Measurements from ENCODE around the gene BCAS3.

- TF ChIP-seq CTCF (IDR thresholded peaks at IDR 0.05; ENCODE audit: insufficient read depth, low read depth, low read length) (no peak), EZH2 (IDR thresholded peaks at IDR 0.05; ENCODE audit: insufficient read depth, low read length) (no peak)
Observed at GRCh38 chr17:61063528-61063927, 385.9 kb downstream of the BCAS3 start.
